K562 (cell line): Measurements from ENCODE around the gene EPHA1. TPM values are rescaled to one million over a fixed set of nuclear protein-coding genes. Genes with fewer than 3 reads are reported as not detected.

Experiments used
- ATAC-seq: fragments of 200-7000 bp; cut with Tn5 transposase; 3 replicates; pipeline ENCODE4 v1.9.1; 2020; ENCODE audit warnings: moderate library complexity
- BruUV-seq: library from RNA; stranded (reverse); fragments of 400-500 nt; replicated peaks from 2 replicates; lab custom pipeline; 2021; lab: Mats Ljungman, UMichigan
- CTCF ChIA-PET: fragments of 300-600 bp; formaldehyde crosslinking; extraction: SDS; loops from one replicate; lab custom pipeline; 2021; ENCODE audit warnings: low intra/inter-chr PET ratio; lab: Yijun Ruan, JAX
- POLR2A ChIA-PET: fragments of 300-600, 350-650 bp; sonication (Branson Sonifier 250); formaldehyde crosslinking; extraction: SDS; loops from one replicate; lab custom pipeline; 2021; ENCODE audit warnings: antibody characterized with exemption, inconsistent platforms; lab: Yijun Ruan, JAX
- DNase-seq, 4 experiments: peaks; one replicate each; pipeline versions ENCODE4 v3.0.0 to v3.0.0-alpha.2; 2011 to 2018; ENCODE audit warnings: low spot score in 3 of 4, mixed read lengths in 3 of 4; ENCODE audit errors: extremely low read depth in 1 of 4
- FAIRE-seq: peaks from 2 replicates; lab custom pipeline; 2011; peaks lifted over from hg19 to GRCh38; lab: Jason Lieb, UNC
- H2AFZ ChIP-seq: 2 replicates; pipeline ENCODE4 v1.6.0; 2011; ENCODE audit warnings: low read depth, low read length, control low read depth, inconsistent platforms
- H3K27ac ChIP-seq: fragments of 200-600 bp; 3 replicates; pipeline ENCODE4 v1.8.0; 2011; ENCODE audit warnings: low read depth, mild to moderate bottlenecking, control low read depth, inconsistent platforms, low read length, moderate library complexity, mixed read lengths; ENCODE audit errors: extremely low read depth
- H3K27me3 ChIP-seq, 2 experiments: fragments of 300-600 bp in 1 of 2; 2 replicates in 1 of 2; 3 replicates in 1 of 2; pipeline versions ENCODE4 v1.6.0 to v1.8.0; 2011; ENCODE audit warnings: inconsistent platforms in 2 of 2, low read length in 2 of 2, mild to moderate bottlenecking in 1 of 2, mixed read lengths in 1 of 2, moderate library complexity in 1 of 2; ENCODE audit not compliant: control insufficient read depth in 2 of 2, insufficient read depth in 2 of 2
- H3K36me3 ChIP-seq: fragments of 300-600 bp; 3 replicates; pipeline ENCODE4 v1.8.0; 2011; ENCODE audit warnings: mild to moderate bottlenecking, low read length, inconsistent platforms; ENCODE audit not compliant: control insufficient read depth, insufficient read depth
- H3K4me1 ChIP-seq, 2 experiments: fragments of 200-600 bp in 1 of 2; replicated peaks in 1 of 2; 2 replicates in 1 of 2; 3 replicates in 1 of 2; pipeline versions ENCODE4 v1.5.1 to v1.8.0; 2011; ENCODE audit warnings: inconsistent platforms in 2 of 2, low read length in 2 of 2, mild to moderate bottlenecking in 1 of 2, mixed read lengths in 1 of 2, moderate library complexity in 1 of 2; ENCODE audit not compliant: control insufficient read depth in 2 of 2, insufficient read depth in 2 of 2
- H3K4me2 ChIP-seq: 2 replicates; pipeline ENCODE4 v1.6.1; 2011; ENCODE audit warnings: low read length, control low read depth, inconsistent platforms, mixed read lengths; ENCODE audit not compliant: insufficient read depth
- H3K4me3 ChIP-seq: fragments of 200-600 bp; sonication (generic), shearing (Covaris generic); 2 replicates; pipeline ENCODE4 v1.5.1; 2016; ENCODE audit warnings: control low read depth, inconsistent platforms
- H3K79me2 ChIP-seq: fragments of 200-600 bp; 3 replicates; pipeline ENCODE4 v1.8.0; 2011; ENCODE audit warnings: low read length, inconsistent platforms; ENCODE audit not compliant: control insufficient read depth, insufficient read depth
- H3K9ac ChIP-seq, 2 experiments: 2 replicates each; pipeline versions ENCODE4 v1.6.0 to v1.6.1; 2011; ENCODE audit warnings: low read depth in 2 of 2, low read length in 2 of 2, control low read depth in 1 of 2, inconsistent platforms in 1 of 2, mild to moderate bottlenecking in 1 of 2, mixed read lengths in 1 of 2; ENCODE audit not compliant: insufficient read depth in 1 of 2
- H3K9me1 ChIP-seq: one replicate; pipeline ENCODE4 v1.6.0; 2011; ENCODE audit warnings: inconsistent platforms, mild to moderate bottlenecking, low read length, moderate library complexity; ENCODE audit not compliant: control insufficient read depth, insufficient read depth
- H3K9me3 ChIP-seq: replicated peaks from 2 replicates; pipeline ENCODE4 v1.5.1; 2011; ENCODE audit warnings: low read depth, low read length, inconsistent platforms; ENCODE audit not compliant: control insufficient read depth, insufficient read depth
- H4K20me1 ChIP-seq: replicated peaks from 2 replicates; pipeline ENCODE4 v1.6.1; 2011; ENCODE audit warnings: low read length, inconsistent platforms, mixed read lengths; ENCODE audit not compliant: control insufficient read depth, insufficient read depth
- KDM1A ChIP-seq, 2 experiments: fragments of 450-650 bp; IDR thresholded peaks; 2 replicates each; pipeline ENCODE4 v1.6.1; 2016; ENCODE audit warnings: mild to moderate bottlenecking in 2 of 2
- VEZF1 ChIP-seq: fragments of 200-800 bp; sonication (Bioruptor generic); IDR thresholded peaks from 2 replicates; pipeline ENCODE4 v1.6.1; 2017; ENCODE audit warnings: missing genetic modification characterization, missing compliant biosample characterization
- ZBED1 ChIP-seq: IDR thresholded peaks from 2 replicates; pipeline ENCODE4 v1.6.1; 2014
- ZSCAN32 ChIP-seq: fragments of 450-650 bp; formaldehyde crosslinking; IDR thresholded peaks from 2 replicates; pipeline ENCODE4 v1.4.0; 2020; ENCODE audit warnings: mild to moderate bottlenecking, moderate library complexity
- WGBS: fragments of 100-300 bp; shearing (Covaris generic); methylation state at CpG from one replicate; pipeline ENCODE4 v1.1.6; 2016; ENCODE audit warnings: low coverage, mixed read lengths; ENCODE audit not compliant: insufficient coverage; ENCODE audit errors: missing lambda C conversion rate; 5-methylcytosine and 5-hydroxymethylcytosine counted together
- in situ Hi-C: fragments of 300-500 bp; cut with MboI; formaldehyde crosslinking; loops from 4 replicates; pipeline ENCODE4 v1.15.0; 2018; ENCODE audit warnings: inconsistent platforms, mixed read lengths
- intact Hi-C: fragments of 100-400 bp; cut with micrococcal nuclease; formaldehyde crosslinking; loops from 2 replicates; pipeline ENCODE4 v1.14.2; 2022
- polyA plus RNA-seq, 8 experiments: library from polyadenylated mRNA; depleted of rRNA in 4 of 8; stranded (reverse) in 5 of 8; unstranded in 3 of 8; fragments of >200 nt; fragmentation: Nextera tagmentation in 2 of 8; fragmentation: Illumina TruSeq in 1 of 8; extraction: Ambion mirVana in 2 of 8; extraction: Trizol in 1 of 8; gene quantifications; 2 replicates each; pipeline versions ENCODE4 v1.2.1 to v1.2.3, GENCODE V29; 2011 to 2014; ENCODE audit warnings: inconsistent platforms in 1 of 8, missing spikeins in 1 of 8
- total RNA-seq, 7 experiments: library from RNA; depleted of rRNA in 6 of 7; stranded (reverse); fragments of >200 nt in 6 of 7; fragmentation: Illumina TruSeq in 2 of 7; extraction: Trizol in 2 of 7; gene quantifications; 2 replicates each; pipeline versions ENCODE4 v1.2.1 to v1.2.3, GENCODE V29; 2011 to 2021; ENCODE audit warnings: low replicate concordance in 1 of 7

EPHA1 gene
- total and polyA plus RNA-seq, 9 of the 15 experiments (the other 6 are each of a cell fraction or from before 2014, with no cell fraction given), result 0.22 to 0.57 (median 0.32) TPM; not detected in 6

GRCh38 chr7:143361552-143362130, 47.0 kb downstream of the EPHA1 start:
- peaks cover 9% of the 10 kb centered on the region; the same call in 1 of the 2 replicates for H4K20me1 ChIP-seq
- peak in 1 of 2 experiments; percentile 36; a peak in 1 of 4 replicates for TF ChIP-seq KDM1A (IDR thresholded peaks at IDR 0.05)
- no peak for TF ChIP-seq ZBED1
- H3K27me3 ChIP-seq, result peaks cover 75 to 79% of the 10 kb centered on the region in 2 experiments
- 6% methylated on average over 19 of the region's 46 CpGs for WGBS
- H3K4me2 ChIP-seq, result no peak overlapping the region
- H3K9me1 ChIP-seq, result peaks cover 3% of the 10 kb centered on the region
- H2AFZ ChIP-seq, result no peak overlapping the region
- no peaks in the 10 kb centered on the region for H3K36me3 ChIP-seq
- no TSS peak for BruUV-seq
- peaks cover 0 to 17% of the 10 kb centered on the region in 2 experiments; a peak in 2 of 5 replicates for H3K4me1 ChIP-seq
- no peak overlapping the region for H3K27ac ChIP-seq
- ChIA-PET CTCF (no interaction called here), POLR2A (no interaction called here)
- in situ Hi-C loops (no loop called here), intact Hi-C loops (no loop called here)
- no peak overlapping the region for H3K9ac ChIP-seq
- no peak overlapping the region for H3K4me3 ChIP-seq
- no peaks in the 10 kb centered on the region for H3K9me3 ChIP-seq
- no peak for FAIRE-seq
- ATAC-seq, result no peak
- no peaks in the 10 kb centered on the region for H3K79me2 ChIP-seq
- DNase-seq, result peak in 1 of 4 experiments; percentile 50

- Histone ChIP-seq H3K4me2 (no peak overlapping the region), H2AFZ (no peak overlapping the region), H3K4me1 (peaks cover 0 to 17% of the 10 kb centered on the region in 2 experiments; a peak in 2 of 5 replicates), H3K9me3 (no peaks in the 10 kb centered on the region), H3K4me3 (no peak overlapping the region), H3K27ac (no peak overlapping the region), H3K36me3 (no peaks in the 10 kb centered on the region), H3K79me2 (no peaks in the 10 kb centered on the region), H3K9me1 (peaks cover 3% of the 10 kb centered on the region), H3K9ac (no peak overlapping the region), H4K20me1 (peaks cover 9% of the 10 kb centered on the region; the same call in 1 of the 2 replicates), H3K27me3 (peaks cover 74 to 75% of the 10 kb centered on the region in 2 experiments)
- TF ChIP-seq ZSCAN32 (CRISPR knock-in tag) (no peak), VEZF1 (CRISPR knock-in tag) (peak; percentile 34; the same call in 1 of the 2 replicates)
- 8% methylated on average over 13 of the region's 19 CpGs for WGBS
- FAIRE-seq (no peak), ATAC-seq (no peak), DNase-seq (peak in 3 of 4 experiments; percentile 45 to 55 (median 53))
- in situ Hi-C loops (no loop called here), intact Hi-C loops (no loop called here)
- BruUV-seq, result no TSS peak
- ChIA-PET CTCF (no interaction called here), POLR2A (interaction anchor here (1.7 kb wide), 1 partner anchor 12 kb away, joined by 7 read pairs; no protein-coding TSS in a partner anchor)
Measured at GRCh38 chr7:143360788-143361551, 47.7 kb downstream of the EPHA1 start.
